GM12878 (cell line): ENCODE measurements around the gene SPTSSB. TPM values are rescaled to one million over a fixed set of nuclear protein-coding genes. Genes with fewer than 3 reads are reported as not detected.
A peak's percentile ranks its signal among the peaks of the same experiment; 100 is the strongest.

Source experiments
- ATAC-seq: fragments of 200-7000 bp; cut with Tn5 transposase; 3 replicates; pipeline ENCODE4 v1.9.1; 2020; ENCODE audit warnings: mild to moderate bottlenecking, moderate library complexity
- BruUV-seq: library from RNA; stranded (reverse); fragments of 400-500 nt; replicated peaks from 2 replicates; lab custom pipeline; 2021; lab: Mats Ljungman, UMichigan
- CTCF ChIA-PET: fragments of 300-600 bp; sonication (Branson Sonifier 250); formaldehyde crosslinking; extraction: SDS; loops from one replicate; lab custom pipeline; 2021; ENCODE audit warnings: inconsistent platforms; lab: Yijun Ruan, JAX
- POLR2A ChIA-PET: fragments of 350-600 bp; formaldehyde crosslinking; extraction: SDS; loops from one replicate; lab custom pipeline; 2021; ENCODE audit warnings: inconsistent platforms; lab: Charles Lee
- RAD21 ChIA-PET: fragments of 300-600 bp; sonication (Branson Sonifier 250); formaldehyde crosslinking; loops from one replicate; lab custom pipeline; 2023; ENCODE audit warnings: antibody characterized with exemption; ENCODE audit not compliant: unreplicated experiment; lab: Charles Lee
- SMC1A ChIA-PET: fragments of 300-600 bp; sonication (Branson Sonifier 250); formaldehyde crosslinking; loops from one replicate; lab custom pipeline; 2023; ENCODE audit not compliant: unreplicated experiment, uncharacterized antibody; lab: Charles Lee
- DNase-seq: peaks from one replicate; pipeline ENCODE4 v3.0.0-alpha.2; 2011; ENCODE audit warnings: low read depth, low spot score
- FAIRE-seq: peaks from 3 replicates; lab custom pipeline; 2011; peaks lifted over from hg19 to GRCh38; lab: Jason Lieb, UNC
- H2AFZ ChIP-seq: 2 replicates; pipeline ENCODE4 v1.6.0; 2011; ENCODE audit warnings: low read depth, low read length, control low read depth; ENCODE audit not compliant: control insufficient read depth
- H3K27ac ChIP-seq: 2 replicates; pipeline ENCODE4 v1.5.1; 2011; ENCODE audit warnings: control low read depth; ENCODE audit not compliant: control insufficient read depth, insufficient read depth
- H3K27me3 ChIP-seq, 2 experiments: replicated peaks in 1 of 2; 2 replicates each; pipeline versions ENCODE4 v1.6.0 to v1.6.1; 2011; ENCODE audit warnings: low read length in 1 of 2; ENCODE audit not compliant: control insufficient read depth in 2 of 2, insufficient read depth in 2 of 2
- H3K36me3 ChIP-seq, 2 experiments: 2 replicates each; pipeline ENCODE4 v1.5.1; 2011; ENCODE audit warnings: low read length in 1 of 2; ENCODE audit not compliant: control insufficient read depth in 2 of 2, insufficient read depth in 2 of 2
- H3K4me1 ChIP-seq: 2 replicates; pipeline ENCODE4 v1.6.1; 2011; ENCODE audit warnings: mild to moderate bottlenecking, low read length, moderate library complexity, mixed read lengths; ENCODE audit not compliant: control insufficient read depth, insufficient read depth
- H3K4me2 ChIP-seq: 2 replicates; pipeline ENCODE4 v1.6.0; 2011; ENCODE audit warnings: control low read depth; ENCODE audit not compliant: control insufficient read depth, insufficient read depth
- H3K4me3 ChIP-seq: fragments of 200-600 bp; sonication (generic); 2 replicates; pipeline ENCODE4 v1.5.1; 2016
- H3K79me2 ChIP-seq: 2 replicates; pipeline ENCODE4 v1.6.0; 2011; ENCODE audit warnings: low read length; ENCODE audit not compliant: control insufficient read depth, insufficient read depth
- H3K9ac ChIP-seq: 2 replicates; pipeline ENCODE4 v1.8.0; 2011; ENCODE audit warnings: low read length, control low read depth, mixed read lengths; ENCODE audit not compliant: control insufficient read depth, insufficient read depth
- H3K9me3 ChIP-seq: replicated peaks from 3 replicates; pipeline ENCODE4 v1.5.1; 2011; ENCODE audit warnings: mild to moderate bottlenecking, low read length; ENCODE audit not compliant: control insufficient read depth, insufficient read depth
- H4K20me1 ChIP-seq: 2 replicates; pipeline ENCODE4 v1.6.0; 2011; ENCODE audit not compliant: control insufficient read depth, insufficient read depth
- BHLHE40 ChIP-seq, 2 experiments: fragments of 450-650 bp in 1 of 2; IDR thresholded peaks; 2 replicates each; pipeline ENCODE4 v1.6.1; 2011 to 2017; ENCODE audit warnings: low read depth in 2 of 2, borderline replicate concordance in 1 of 2, improper control_type of control experiment in 1 of 2, low read length in 1 of 2, mild to moderate bottlenecking in 1 of 2
- ESRRA ChIP-seq: IDR thresholded peaks from 2 replicates; pipeline ENCODE4 v1.6.1; 2012; ENCODE audit warnings: mild to moderate bottlenecking, low read length, improper control_type of control experiment
- HCFC1 ChIP-seq: fragments of 150-350 bp; IDR thresholded peaks from 2 replicates; pipeline ENCODE4 v1.6.1; 2014; ENCODE audit warnings: low read length
- IKZF1 ChIP-seq: fragments of 450-650 bp; conservative IDR thresholded peaks from 2 replicates; pipeline ENCODE4 v1.6.1; 2017; ENCODE audit warnings: antibody characterized with exemption, mild to moderate bottlenecking
- MLLT1 ChIP-seq: fragments of 450-650 bp; IDR thresholded peaks from 2 replicates; pipeline ENCODE4 v1.6.1; 2016; ENCODE audit warnings: mild to moderate bottlenecking
- PAX5 ChIP-seq: IDR thresholded peaks from 2 replicates; pipeline ENCODE4 v1.6.1; 2011; ENCODE audit warnings: low read depth, low read length, borderline replicate concordance
- RELB ChIP-seq: fragments of 450-650 bp; IDR thresholded peaks from 2 replicates; pipeline ENCODE4 v1.6.1; 2017; ENCODE audit warnings: low read depth, mild to moderate bottlenecking, moderate library complexity
- SPI1 ChIP-seq: IDR thresholded peaks from 2 replicates; pipeline ENCODE4 v1.6.1; 2011; ENCODE audit warnings: low read depth, mild to moderate bottlenecking, low read length, moderate library complexity, borderline replicate concordance; ENCODE audit not compliant: insufficient read depth
- ZNF207 ChIP-seq: fragments of 450-650 bp; IDR thresholded peaks from 2 replicates; pipeline ENCODE4 v1.6.1; 2014; ENCODE audit warnings: antibody characterized with exemption, mild to moderate bottlenecking, borderline replicate concordance
- WGBS: methylation state at CpG from one replicate; pipeline ENCODE4 v1.1.6; 2016; ENCODE audit warnings: low lambda C conversion rate; ENCODE audit not compliant: insufficient replicate concordance, insufficient coverage; ENCODE audit errors: missing lambda C conversion rate; 5-methylcytosine and 5-hydroxymethylcytosine counted together
- in situ Hi-C: fragments of 300-500 bp; cut with MboI; formaldehyde crosslinking; loops from 9 replicates; pipeline ENCODE4 v1.14.3; 2018; ENCODE audit warnings: mixed read lengths
- intact Hi-C: fragments of 100-400 bp; cut with micrococcal nuclease; formaldehyde crosslinking; loops from one replicate; pipeline ENCODE4 v1.14.2; 2022; ENCODE audit not compliant: unreplicated experiment
- polyA plus RNA-seq, 11 experiments: library from polyadenylated mRNA; depleted of rRNA in 4 of 11; unstranded in 6 of 11; stranded (reverse) in 5 of 11; fragments of >200 nt; fragmentation: Nextera tagmentation in 4 of 11; fragmentation: Illumina TruSeq in 1 of 11; extraction: Ambion mirVana in 4 of 11; extraction: Trizol in 1 of 11; gene quantifications; 1 replicate in 1 of 11; 2 replicates in 10 of 11; pipeline versions ENCODE4 v1.2.1 to v1.2.3, GENCODE V29; 2011 to 2016; ENCODE audit warnings: inconsistent platforms in 2 of 11, missing spikeins in 2 of 11, low read depth in 1 of 11
- total RNA-seq, 4 experiments: library from RNA; depleted of rRNA in 3 of 4; stranded (reverse); fragments of >200 nt in 3 of 4; fragmentation: Illumina TruSeq in 1 of 4; extraction: Trizol in 1 of 4; gene quantifications; 2 replicates each; pipeline versions ENCODE4 v1.2.1 to v1.2.3, GENCODE V29; 2013 to 2021

Gene SPTSSB
- total and polyA plus RNA-seq, 10 of the 15 experiments (the other 5 are each of a cell fraction or from before 2014, with no cell fraction given) = 0.19 to 30.6 (median 0.91) TPM

- Histone ChIP-seq H3K4me1 (peaks cover 16% of the 10 kb centered on the region), H3K4me3 (no peak overlapping the region), H3K4me2 (peak overlapping the region; percentile 38; the same call in 1 of the 2 replicates), H3K9ac (no peak overlapping the region), H4K20me1 (no peaks in the 10 kb centered on the region), H3K79me2 (no peaks in the 10 kb centered on the region), H3K27me3 (no peaks in the 10 kb centered on the region), H2AFZ (no peak overlapping the region), H3K27ac (no peak overlapping the region), H3K9me3 (no peaks in the 10 kb centered on the region; the same call in 2 of the 3 replicates), H3K36me3 (no peaks in the 10 kb centered on the region)
- 52% methylated on average over 3 of the region's 3 CpGs for WGBS
- ChIA-PET CTCF (interaction anchor here (0.5 to 2.1 kb wide), 3 partner anchors 79 to 135 kb away, joined by 3 to 5 read pairs (median 3); no protein-coding TSS in a partner anchor), SMC1A (interaction anchor here (0.8 to 1.2 kb wide), 6 partner anchors 12 to 93 kb away, joined by 3 to 4 read pairs (median 3); no protein-coding TSS in a partner anchor), RAD21 (interaction anchor here (1.5 kb wide), 1 partner anchor 59 kb away, joined by 3 read pairs; no protein-coding TSS in a partner anchor), POLR2A (no interaction called here)
- TF ChIP-seq ESRRA = no peak
- TF ChIP-seq BHLHE40 (IDR thresholded peaks at IDR 0.05; ENCODE audit: borderline replicate concordance in 1 of 2, low read depth in 2 of 2, low read length in 1 of 2) = peak in 1 of 2 experiments; percentile 31; a peak in 1 of 4 replicates
- FAIRE-seq = no peak
- peak; percentile 68 for ATAC-seq
- DNase-seq = no peak
- no TSS peak for BruUV-seq
- intact Hi-C loops (no loop called here), in situ Hi-C loops (no loop called here)
Observed at GRCh38 chr3:161314836-161315395, 56.4 kb downstream of the SPTSSB start.

GRCh38 chr3:161310649-161311423 lies 60.5 kb downstream of the SPTSSB start:
- H3K27me3 ChIP-seq = no peaks in the 10 kb centered on the region
- FAIRE-seq = no peak
- H3K9me3 ChIP-seq = peaks cover 15% of the 10 kb centered on the region; the same call in 2 of the 3 replicates
- 0% methylated on average over 5 of the region's 5 CpGs for WGBS
- ChIA-PET CTCF (interaction anchor here (1.3 to 2.3 kb wide), 2 partner anchors 35 to 98 kb away, joined by 3 to 9 read pairs; no protein-coding TSS in a partner anchor), POLR2A (no interaction called here), RAD21 (no interaction called here), SMC1A (interaction anchor here (1.8 to 2.0 kb wide), 2 partner anchors 39 to 85 kb away, joined by 4 to 7 read pairs; no protein-coding TSS in a partner anchor)
- peak; percentile 62 for DNase-seq
- no peak overlapping the region for H3K9ac ChIP-seq
- H3K79me2 ChIP-seq = no peaks in the 10 kb centered on the region
- H3K4me1 ChIP-seq = peaks cover 14% of the 10 kb centered on the region
- in situ Hi-C loops = no loop called here
- no peak overlapping the region for H3K27ac ChIP-seq
- no peaks in the 10 kb centered on the region for H3K36me3 ChIP-seq
- ATAC-seq = peak; percentile 85
- intact Hi-C loops = loop anchor here (1.0 kb wide), 1 partner anchor 38 kb away; no protein-coding TSS in a partner anchor
- no peak overlapping the region for H3K4me3 ChIP-seq
- no TSS peak for BruUV-seq
- H4K20me1 ChIP-seq = no peaks in the 10 kb centered on the region
- no peak overlapping the region for H2AFZ ChIP-seq
- H3K4me2 ChIP-seq = peak overlapping the region; percentile 21; the same call in 1 of the 2 replicates
- TF ChIP-seq ZNF207 (no peak), SPI1 (peak; percentile 58; the same call in 1 of the 2 replicates), PAX5 (peak; percentile 61; the same call in 1 of the 2 replicates), MLLT1 (peak; percentile 86; the same call in 1 of the 2 replicates), RELB (peak; percentile 63), HCFC1 (no peak), IKZF1 (peak; percentile 63; the same call in 1 of the 2 replicates)
